Sigmoid colon (tissue), 4 donors: ENCODE measurements around the gene VEZF1.

Experiments
- CTCF ChIP-seq, 4 experiments: fragments of 450-650 bp in 3 of 4; fragments of 200-600 bp in 1 of 4; IDR thresholded peaks; one replicate each; pipeline ENCODE4 v1.5.1; 2016 to 2019; ENCODE audit warnings: antibody characterized with exemption in 4 of 4, mild to moderate bottlenecking in 3 of 4, moderate library complexity in 2 of 4
- EP300 ChIP-seq, 4 donors: sonication (generic); formaldehyde crosslinking; IDR thresholded peaks; one replicate each; pipeline ENCODE4 v1.6.1; 2017; ENCODE audit warnings: antibody characterized with exemption in 4 of 4
- POLR2A ChIP-seq, 2 donors: fragments of 450-650 bp; IDR thresholded peaks; one replicate each; pipeline ENCODE4 v1.6.1; 2016; ENCODE audit warnings: antibody characterized with exemption in 2 of 2, mild to moderate bottlenecking in 2 of 2, moderate library complexity in 2 of 2
- POLR2AphosphoS5 ChIP-seq, 4 donors: sonication (generic); formaldehyde crosslinking; IDR thresholded peaks; one replicate each; pipeline ENCODE4 v1.6.1; 2017; ENCODE audit warnings: antibody characterized with exemption in 4 of 4

- TF ChIP-seq CTCF (IDR thresholded peaks at IDR 0.05) = no peak
- TF ChIP-seq EP300 (IDR thresholded peaks at IDR 0.05) = no peak
- TF ChIP-seq POLR2AphosphoS5 (IDR thresholded peaks at IDR 0.05) = no peak
- TF ChIP-seq POLR2A (IDR thresholded peaks at IDR 0.05) = no peak
Measured at GRCh38 chr17:57927048-57927723, 60.9 kb downstream of the VEZF1 start.
